Fibroblast of the aortic adventitia (primary cell): ENCODE results near the gene CFAP92. TPM values are rescaled to one million over a fixed set of nuclear protein-coding genes. Genes with fewer than 3 reads are reported as not detected.

ENCODE experiments used
- DNase-seq: peaks from one replicate; pipeline ENCODE4 v3.0.0-alpha.2; 2010; ENCODE audit warnings: low read depth
- H3K4me3 ChIP-seq: 2 replicates; pipeline ENCODE4 v1.5.1; 2011; ENCODE audit warnings: low read depth, mild to moderate bottlenecking, control low read depth, low read length, moderate library complexity
- CTCF ChIP-seq: IDR thresholded peaks from 2 replicates; pipeline ENCODE4 v1.5.1; 2011; ENCODE audit warnings: mild to moderate bottlenecking, low read length, control low read depth, inconsistent platforms; ENCODE audit not compliant: insufficient read depth
- total RNA-seq: library from RNA; depleted of rRNA; stranded (reverse); fragments of >200 nt; gene quantifications from 2 replicates; pipeline ENCODE4 v1.2.3, GENCODE V29; 2012; ENCODE audit warnings: low replicate concordance

Gene CFAP92
- total RNA-seq, 1 donor, result not detected

- no peak overlapping the region for H3K4me3 ChIP-seq
- DNase-seq, result no peak
- TF ChIP-seq CTCF, result no peak
Measured at GRCh38 chr3:128942161-128942952, 51.5 kb downstream of the CFAP92 start.

DNA sequence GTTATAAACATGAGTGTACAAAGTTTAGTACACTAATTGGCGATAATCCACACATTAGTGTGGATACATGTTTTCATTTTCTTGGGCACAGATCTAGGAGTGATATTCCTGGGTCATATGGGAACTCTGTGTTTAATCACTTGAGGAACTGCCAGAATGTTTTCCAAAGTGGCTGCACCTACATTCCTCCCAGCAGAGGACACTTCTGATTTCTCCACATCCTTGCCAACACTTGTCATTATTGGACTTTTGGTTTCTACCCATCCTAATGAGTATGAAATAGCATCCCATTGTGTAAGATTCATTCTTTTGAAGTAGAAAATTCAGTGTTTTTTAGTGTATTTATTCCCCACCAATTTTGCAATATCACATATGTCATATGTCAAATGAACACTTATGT lies 53.6 kb downstream of the CFAP92 start:
- no peak overlapping the region for H3K4me3 ChIP-seq
- no peak for TF ChIP-seq CTCF
- no peak for DNase-seq

- TF ChIP-seq CTCF, result no peak
- no peak for DNase-seq
Measured at GRCh38 chr3:128936341-128936740, 57.5 kb downstream of the CFAP92 start.

GRCh38 chr3:128935922-128936321 lies 58.0 kb downstream of the CFAP92 start:
- no peak for TF ChIP-seq CTCF
- no peak for DNase-seq

More at GRCh38 chr3:128936341-128936740, 57.5 kb downstream of the CFAP92 start:
- no peak overlapping the region for H3K4me3 ChIP-seq

GRCh38 chr3:128933922-128934253 lies 60.0 kb downstream of the CFAP92 start:
- TF ChIP-seq CTCF, result no peak
- DNase-seq, result no peak
- no peak overlapping the region for H3K4me3 ChIP-seq

More at GRCh38 chr3:128935922-128936321, 58.0 kb downstream of the CFAP92 start:
- no peak overlapping the region for H3K4me3 ChIP-seq

DNA sequence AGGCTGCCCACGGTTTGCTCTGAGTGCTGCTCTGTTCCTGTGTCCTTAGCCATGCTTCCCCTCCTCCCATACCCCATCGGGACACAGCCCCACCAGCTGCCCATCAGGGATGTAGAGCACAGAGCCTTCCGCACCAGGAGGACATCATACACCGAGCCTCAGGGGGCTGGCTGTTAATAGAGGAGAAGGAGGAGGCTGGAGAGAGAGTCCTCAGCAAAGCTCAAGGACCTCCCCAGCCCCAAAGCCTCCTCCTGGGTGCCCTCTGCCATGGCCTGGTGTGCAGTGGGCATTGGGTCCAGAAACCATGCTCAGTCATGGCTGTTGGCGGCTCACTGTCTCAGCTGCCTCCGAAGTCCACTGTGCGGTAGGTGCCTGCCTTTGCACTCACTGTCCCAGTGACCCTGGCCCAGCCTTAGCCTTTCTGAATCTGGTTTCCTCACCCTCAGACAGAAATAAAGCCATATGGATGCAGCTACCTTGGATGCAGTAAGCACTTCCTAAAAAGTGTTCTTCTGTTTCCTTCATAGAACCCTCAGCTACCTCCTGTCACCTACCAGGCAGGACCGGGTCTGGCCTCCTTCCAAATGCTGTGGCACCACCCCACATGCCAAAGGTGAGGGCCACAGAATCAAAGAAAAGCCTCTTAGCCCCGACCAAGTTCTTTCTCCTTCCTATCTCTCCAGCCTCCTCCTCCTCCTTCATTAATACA lies 60.5 kb downstream of the CFAP92 start:
- no peak overlapping the region for H3K4me3 ChIP-seq
- no peak for TF ChIP-seq CTCF
- no peak for DNase-seq
